GM23338 (cell line): ENCODE measurements around the gene MAP1B. TPM values are rescaled to one million over a fixed set of nuclear protein-coding genes. Genes with fewer than 3 reads are reported as not detected.

Experiments
- ATAC-seq: fragments of 200-7000 bp; cut with Tn5 transposase; 3 replicates; pipeline ENCODE4 v1.9.1; 2020
- DNase-seq: peaks from one replicate; pipeline ENCODE4 v3.0.0-alpha.2; 2015; ENCODE audit warnings: low spot score
- H2AFZ ChIP-seq: fragments of 200-600 bp; sonication (generic); 2 replicates; pipeline ENCODE4 v1.8.0; 2016; ENCODE audit warnings: antibody characterized with exemption, mild to moderate bottlenecking, moderate library complexity
- H3F3A ChIP-seq: fragments of 200-600 bp; sonication (generic); replicated peaks from 2 replicates; pipeline ENCODE4 v1.8.0; 2017; ENCODE audit warnings: antibody characterized with exemption, mixed run types, low read depth
- H3K27ac ChIP-seq: fragments of 200-600 bp; sonication (generic); 2 replicates; pipeline ENCODE4 v1.6.1; 2016; ENCODE audit warnings: low read depth
- H3K27me3 ChIP-seq: fragments of 200-600 bp; sonication (generic); 2 replicates; pipeline ENCODE4 v1.8.0; 2016; ENCODE audit warnings: mild to moderate bottlenecking, mixed run types, moderate library complexity; ENCODE audit not compliant: insufficient read depth
- H3K36me3 ChIP-seq: fragments of 200-600 bp; sonication (generic); 2 replicates; pipeline ENCODE4 v1.8.0; 2016; ENCODE audit warnings: mild to moderate bottlenecking; ENCODE audit not compliant: insufficient read depth
- H3K4me1 ChIP-seq: fragments of 200-600 bp; sonication (generic); 2 replicates; pipeline ENCODE4 v1.8.0; 2016; ENCODE audit warnings: mild to moderate bottlenecking, moderate library complexity; ENCODE audit not compliant: insufficient read depth
- H3K4me2 ChIP-seq: fragments of 200-600 bp; sonication (generic); 2 replicates; pipeline ENCODE4 v1.7.1; 2017; ENCODE audit warnings: mixed run types
- H3K4me3 ChIP-seq: fragments of 200-600 bp; sonication (generic); 2 replicates; pipeline ENCODE4 v1.6.1; 2016; ENCODE audit warnings: mixed run types
- H3K79me2 ChIP-seq: fragments of 200-600 bp; sonication (generic); replicated peaks from 2 replicates; pipeline ENCODE4 v1.8.0; 2017; ENCODE audit warnings: mild to moderate bottlenecking; ENCODE audit not compliant: insufficient read depth
- H3K9me2 ChIP-seq: fragments of 200-600 bp; sonication (generic); 2 replicates; pipeline ENCODE4 v1.8.0; 2017; ENCODE audit not compliant: insufficient read depth
- H4K20me1 ChIP-seq: fragments of 200-600 bp; sonication (generic); replicated peaks from 2 replicates; pipeline ENCODE4 v1.8.0; 2017; ENCODE audit warnings: mild to moderate bottlenecking; ENCODE audit not compliant: insufficient read depth
- H3K27ac Mint-ChIP-seq: 2 replicates; pipeline ENCODE4 v1.8.0; 2020; ENCODE audit warnings: inconsistent platforms, mild to moderate bottlenecking, moderate library complexity, mixed read lengths
- H3K27me3 Mint-ChIP-seq: 3 replicates; pipeline ENCODE4 v1.8.0; 2022; ENCODE audit warnings: low read depth, mild to moderate bottlenecking, moderate library complexity, mixed read lengths, inconsistent platforms; ENCODE audit not compliant: insufficient read depth, poor library complexity
- H3K36me3 Mint-ChIP-seq: 3 replicates; pipeline ENCODE4 v1.8.0; 2021; ENCODE audit warnings: low read depth, mild to moderate bottlenecking, inconsistent platforms, moderate library complexity, mixed read lengths
- H3K4me1 Mint-ChIP-seq: 3 replicates; pipeline ENCODE4 v1.8.0; 2020; ENCODE audit warnings: mild to moderate bottlenecking, inconsistent platforms, mixed read lengths
- H3K4me3 Mint-ChIP-seq: 3 replicates; pipeline ENCODE4 v1.8.0; 2021; ENCODE audit warnings: moderate library complexity, mild to moderate bottlenecking, inconsistent platforms, mixed read lengths
- H3K9me3 Mint-ChIP-seq: 3 replicates; pipeline ENCODE4 v1.8.0; 2020; ENCODE audit warnings: moderate library complexity, mild to moderate bottlenecking, inconsistent platforms, mixed read lengths
- CREB1 ChIP-seq: fragments of 250-450 bp; sonication (Bioruptor Pico); IDR thresholded peaks from 2 replicates; pipeline ENCODE4 v1.5.0; 2020; ENCODE audit warnings: low read depth, mild to moderate bottlenecking, moderate library complexity
- ETS1 ChIP-seq: IDR thresholded peaks from 2 replicates; pipeline ENCODE4 v1.6.1; 2016; ENCODE audit warnings: antibody characterized with exemption
- EZH2 ChIP-seq: fragments of 200-600 bp; sonication (generic); IDR thresholded peaks from one replicate; pipeline ENCODE4 v1.8.0; 2017; ENCODE audit warnings: antibody characterized with exemption, mild to moderate bottlenecking, low read depth; ENCODE audit not compliant: unreplicated experiment
- JUNB ChIP-seq: IDR thresholded peaks from one replicate; pipeline ENCODE4 v1.6.1; 2016; ENCODE audit warnings: antibody characterized with exemption; ENCODE audit not compliant: unreplicated experiment
- POLR2AphosphoS5 ChIP-seq: IDR thresholded peaks from 2 replicates; pipeline ENCODE4 v1.6.1; 2016; ENCODE audit warnings: antibody characterized with exemption, low read depth
- REST ChIP-seq: IDR thresholded peaks from one replicate; pipeline ENCODE4 v1.6.1; 2018; ENCODE audit warnings: antibody characterized with exemption; ENCODE audit not compliant: unreplicated experiment
- STAT1 ChIP-seq: IDR thresholded peaks from one replicate; pipeline ENCODE4 v1.6.1; 2016; ENCODE audit warnings: antibody characterized with exemption; ENCODE audit not compliant: unreplicated experiment
- ZNF114 ChIP-seq: fragments of 250-450 bp; sonication (Bioruptor Pico); IDR thresholded peaks from 2 replicates; pipeline ENCODE4 v1.5.0; 2020; ENCODE audit warnings: mild to moderate bottlenecking, moderate library complexity
- polyA plus RNA-seq: library from polyadenylated mRNA; unstranded; fragments of >200 nt; fragmentation: Nextera tagmentation; extraction: Ambion mirVana; gene quantifications from 2 replicates; pipeline ENCODE4 v1.2.1, GENCODE V29; 2016
- total RNA-seq: library from RNA; depleted of rRNA; stranded (reverse); fragments of >200 nt; shearing (Covaris generic); gene quantifications from 2 replicates; pipeline ENCODE4 v1.2.3, GENCODE V29; 2014
- TF ChIP-seq, protein P1 (sequence below), 2 experiments: fragments of 200-600 bp in 1 of 2; sonication (generic) in 1 of 2; conservative IDR thresholded peaks; 2 replicates each; pipeline versions ENCODE4 v1.5.1 to v1.6.1; 2016 to 2017; ENCODE audit warnings: antibody characterized with exemption in 2 of 2, low read depth in 2 of 2, mild to moderate bottlenecking in 2 of 2, moderate library complexity in 1 of 2
- TF ChIP-seq, protein P2 (sequence below): fragments of 250-450 bp; sonication (Bioruptor Pico); IDR thresholded peaks from 2 replicates; pipeline ENCODE4 v1.5.0; 2020; ENCODE audit warnings: mild to moderate bottlenecking, moderate library complexity

MAP1B gene
- total and polyA plus RNA-seq, 2 experiments from 2014 or later, result 148 to 263 TPM

DNA sequence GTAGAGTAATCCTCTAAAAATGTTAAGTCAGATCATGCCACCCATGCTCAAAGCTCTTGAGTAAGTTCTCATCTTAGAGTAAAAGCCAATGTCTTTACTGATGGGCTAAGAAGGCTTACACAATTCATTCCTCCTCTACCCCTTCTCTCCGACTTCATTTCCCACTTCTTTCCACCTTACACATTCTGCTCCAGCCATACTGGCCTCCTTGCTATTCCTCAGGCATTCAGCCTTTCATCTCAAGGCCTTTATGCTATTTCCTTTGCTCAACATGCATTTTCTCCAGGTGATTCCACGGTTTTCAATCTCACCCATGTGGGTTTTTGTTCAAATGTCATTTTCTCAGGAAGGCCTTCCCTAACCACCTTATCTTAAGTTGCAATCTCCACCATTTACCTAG lies 104.9 kb downstream of the MAP1B start:
- H2AFZ ChIP-seq, result no peak overlapping the region
- H3K27ac Mint-ChIP-seq, result no peak overlapping the region

More for the DNA sequence above, 104.9 kb downstream of the MAP1B start:
- Histone ChIP-seq H3K9me2 (no peaks in the 10 kb centered on the region), H3K79me2 (no peaks in the 10 kb centered on the region), H3K36me3 (no peaks in the 10 kb centered on the region; the same call in 1 of the 2 replicates), H3K27me3 (no peaks in the 10 kb centered on the region), H3K4me2 (no peak overlapping the region), H3K4me3 (no peak overlapping the region), H3K27ac (no peak overlapping the region; the same call in 1 of the 2 replicates), H4K20me1 (no peaks in the 10 kb centered on the region), H3F3A (no peaks in the 10 kb centered on the region), H3K4me1 (peaks cover 20% of the 10 kb centered on the region)
- TF ChIP-seq POLR2AphosphoS5 (no peak), EZH2 (no peak), STAT1 (no peak), JUNB (no peak), REST (no peak), ZNF114 (no peak), ETS1 (no peak), CREB1 (CRISPR knock-in tag) (no peak)
- TF ChIP-seq, protein P1, sequence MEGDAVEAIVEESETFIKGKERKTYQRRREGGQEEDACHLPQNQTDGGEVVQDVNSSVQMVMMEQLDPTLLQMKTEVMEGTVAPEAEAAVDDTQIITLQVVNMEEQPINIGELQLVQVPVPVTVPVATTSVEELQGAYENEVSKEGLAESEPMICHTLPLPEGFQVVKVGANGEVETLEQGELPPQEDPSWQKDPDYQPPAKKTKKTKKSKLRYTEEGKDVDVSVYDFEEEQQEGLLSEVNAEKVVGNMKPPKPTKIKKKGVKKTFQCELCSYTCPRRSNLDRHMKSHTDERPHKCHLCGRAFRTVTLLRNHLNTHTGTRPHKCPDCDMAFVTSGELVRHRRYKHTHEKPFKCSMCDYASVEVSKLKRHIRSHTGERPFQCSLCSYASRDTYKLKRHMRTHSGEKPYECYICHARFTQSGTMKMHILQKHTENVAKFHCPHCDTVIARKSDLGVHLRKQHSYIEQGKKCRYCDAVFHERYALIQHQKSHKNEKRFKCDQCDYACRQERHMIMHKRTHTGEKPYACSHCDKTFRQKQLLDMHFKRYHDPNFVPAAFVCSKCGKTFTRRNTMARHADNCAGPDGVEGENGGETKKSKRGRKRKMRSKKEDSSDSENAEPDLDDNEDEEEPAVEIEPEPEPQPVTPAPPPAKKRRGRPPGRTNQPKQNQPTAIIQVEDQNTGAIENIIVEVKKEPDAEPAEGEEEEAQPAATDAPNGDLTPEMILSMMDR (conservative IDR thresholded peaks at IDR 0.05; ENCODE audit: low read depth in 2 of 2), result no peak
- TF ChIP-seq, protein P2, sequence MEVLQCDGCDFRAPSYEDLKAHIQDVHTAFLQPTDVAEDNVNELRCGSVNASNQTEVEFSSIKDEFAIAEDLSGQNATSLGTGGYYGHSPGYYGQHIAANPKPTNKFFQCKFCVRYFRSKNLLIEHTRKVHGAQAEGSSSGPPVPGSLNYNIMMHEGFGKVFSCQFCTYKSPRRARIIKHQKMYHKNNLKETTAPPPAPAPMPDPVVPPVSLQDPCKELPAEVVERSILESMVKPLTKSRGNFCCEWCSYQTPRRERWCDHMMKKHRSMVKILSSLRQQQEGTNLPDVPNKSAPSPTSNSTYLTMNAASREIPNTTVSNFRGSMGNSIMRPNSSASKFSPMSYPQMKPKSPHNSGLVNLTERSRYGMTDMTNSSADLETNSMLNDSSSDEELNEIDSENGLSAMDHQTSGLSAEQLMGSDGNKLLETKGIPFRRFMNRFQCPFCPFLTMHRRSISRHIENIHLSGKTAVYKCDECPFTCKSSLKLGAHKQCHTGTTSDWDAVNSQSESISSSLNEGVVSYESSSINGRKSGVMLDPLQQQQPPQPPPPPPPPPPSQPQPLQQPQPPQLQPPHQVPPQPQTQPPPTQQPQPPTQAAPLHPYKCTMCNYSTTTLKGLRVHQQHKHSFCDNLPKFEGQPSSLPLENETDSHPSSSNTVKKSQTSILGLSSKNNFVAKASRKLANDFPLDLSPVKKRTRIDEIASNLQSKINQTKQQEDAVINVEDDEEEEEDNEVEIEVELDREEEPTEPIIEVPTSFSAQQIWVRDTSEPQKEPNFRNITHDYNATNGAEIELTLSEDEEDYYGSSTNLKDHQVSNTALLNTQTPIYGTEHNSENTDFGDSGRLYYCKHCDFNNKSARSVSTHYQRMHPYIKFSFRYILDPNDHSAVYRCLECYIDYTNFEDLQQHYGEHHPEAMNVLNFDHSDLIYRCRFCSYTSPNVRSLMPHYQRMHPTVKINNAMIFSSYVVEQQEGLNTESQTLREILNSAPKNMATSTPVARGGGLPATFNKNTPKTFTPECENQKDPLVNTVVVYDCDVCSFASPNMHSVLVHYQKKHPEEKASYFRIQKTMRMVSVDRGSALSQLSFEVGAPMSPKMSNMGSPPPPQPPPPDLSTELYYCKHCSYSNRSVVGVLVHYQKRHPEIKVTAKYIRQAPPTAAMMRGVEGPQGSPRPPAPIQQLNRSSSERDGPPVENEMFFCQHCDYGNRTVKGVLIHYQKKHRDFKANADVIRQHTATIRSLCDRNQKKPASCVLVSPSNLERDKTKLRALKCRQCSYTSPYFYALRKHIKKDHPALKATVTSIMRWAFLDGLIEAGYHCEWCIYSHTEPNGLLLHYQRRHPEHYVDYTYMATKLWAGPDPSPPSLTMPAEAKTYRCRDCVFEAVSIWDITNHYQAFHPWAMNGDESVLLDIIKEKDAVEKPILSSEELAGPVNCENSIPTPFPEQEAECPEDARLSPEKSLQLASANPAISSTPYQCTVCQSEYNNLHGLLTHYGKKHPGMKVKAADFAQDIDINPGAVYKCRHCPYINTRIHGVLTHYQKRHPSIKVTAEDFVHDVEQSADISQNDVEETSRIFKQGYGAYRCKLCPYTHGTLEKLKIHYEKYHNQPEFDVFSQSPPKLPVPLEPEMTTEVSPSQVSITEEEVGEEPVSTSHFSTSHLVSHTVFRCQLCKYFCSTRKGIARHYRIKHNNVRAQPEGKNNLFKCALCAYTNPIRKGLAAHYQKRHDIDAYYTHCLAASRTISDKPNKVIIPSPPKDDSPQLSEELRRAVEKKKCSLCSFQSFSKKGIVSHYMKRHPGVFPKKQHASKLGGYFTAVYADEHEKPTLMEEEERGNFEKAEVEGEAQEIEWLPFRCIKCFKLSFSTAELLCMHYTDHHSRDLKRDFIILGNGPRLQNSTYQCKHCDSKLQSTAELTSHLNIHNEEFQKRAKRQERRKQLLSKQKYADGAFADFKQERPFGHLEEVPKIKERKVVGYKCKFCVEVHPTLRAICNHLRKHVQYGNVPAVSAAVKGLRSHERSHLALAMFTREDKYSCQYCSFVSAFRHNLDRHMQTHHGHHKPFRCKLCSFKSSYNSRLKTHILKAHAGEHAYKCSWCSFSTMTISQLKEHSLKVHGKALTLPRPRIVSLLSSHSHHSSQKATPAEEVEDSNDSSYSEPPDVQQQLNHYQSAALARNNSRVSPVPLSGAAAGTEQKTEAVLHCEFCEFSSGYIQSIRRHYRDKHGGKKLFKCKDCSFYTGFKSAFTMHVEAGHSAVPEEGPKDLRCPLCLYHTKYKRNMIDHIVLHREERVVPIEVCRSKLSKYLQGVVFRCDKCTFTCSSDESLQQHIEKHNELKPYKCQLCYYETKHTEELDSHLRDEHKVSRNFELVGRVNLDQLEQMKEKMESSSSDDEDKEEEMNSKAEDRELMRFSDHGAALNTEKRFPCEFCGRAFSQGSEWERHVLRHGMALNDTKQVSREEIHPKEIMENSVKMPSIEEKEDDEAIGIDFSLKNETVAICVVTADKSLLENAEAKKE (CRISPR knock-in tag), result no peak
- H3K36me3 Mint-ChIP-seq, result peaks cover 8% of the 10 kb centered on the region
- H3K4me3 Mint-ChIP-seq, result no peak overlapping the region
- no peaks in the 10 kb centered on the region; the same call in 2 of the 3 replicates for H3K9me3 Mint-ChIP-seq
- ATAC-seq, result no peak
- DNase-seq, result no peak
- H3K4me1 Mint-ChIP-seq, result peaks cover 44% of the 10 kb centered on the region
- peaks cover 3% of the 10 kb centered on the region for H3K27me3 Mint-ChIP-seq
